PC-9 (cell line): Measurements from ENCODE around the gene ATL2. TPM values are rescaled to one million over a fixed set of nuclear protein-coding genes. Genes with fewer than 3 reads are reported as not detected.

Experiments used
- BruUV-seq: library from RNA; stranded (reverse); fragments of 400-500 nt; replicated peaks from 2 replicates; lab custom pipeline; 2021; lab: Mats Ljungman, UMichigan
- CTCF ChIA-PET: fragments of 300-600 bp; sonication (Branson Sonifier 250); formaldehyde crosslinking; loops from one replicate; lab custom pipeline; 2022; ENCODE audit warnings: antibody characterized with exemption; lab: Charles Lee
- POLR2A ChIA-PET: fragments of 300-600 bp; sonication (Branson Sonifier 250); formaldehyde crosslinking; loops from one replicate; lab custom pipeline; 2022; ENCODE audit warnings: antibody characterized with exemption; ENCODE audit not compliant: unreplicated experiment; lab: Charles Lee
- DNase-seq, 2 experiments: peaks; one replicate each; pipeline versions ENCODE4 v3.0.0 to v3.0.0-alpha.2; 2015 to 2022; ENCODE audit warnings: mixed read lengths in 1 of 2
- H2AFZ ChIP-seq: fragments of 200-600 bp; sonication (generic); 2 replicates; pipeline ENCODE4 v1.8.1; 2017; ENCODE audit warnings: antibody characterized with exemption
- H3F3A ChIP-seq: fragments of 200-600 bp; sonication (generic); 2 replicates; pipeline ENCODE4 v1.8.1; 2017; ENCODE audit warnings: antibody characterized with exemption, mild to moderate bottlenecking, low read depth; ENCODE audit not compliant: insufficient read depth
- H3K27ac ChIP-seq: fragments of 200-600 bp; sonication (generic); 2 replicates; pipeline ENCODE4 v1.6.1; 2016; ENCODE audit warnings: mixed run types
- H3K27me3 ChIP-seq: fragments of 200-600 bp; sonication (generic); 2 replicates; pipeline ENCODE4 v1.6.1; 2016; ENCODE audit warnings: low read depth, mixed run types; ENCODE audit not compliant: insufficient read depth
- H3K36me3 ChIP-seq: fragments of 200-600 bp; sonication (generic); 2 replicates; pipeline ENCODE4 v1.6.1; 2016; ENCODE audit warnings: low read depth, mixed run types
- H3K4me1 ChIP-seq: fragments of 200-600 bp; sonication (generic); replicated peaks from 2 replicates; pipeline ENCODE4 v1.6.1; 2016; ENCODE audit warnings: mixed run types; ENCODE audit not compliant: insufficient read depth
- H3K4me2 ChIP-seq: fragments of 200-600 bp; sonication (generic); 2 replicates; pipeline ENCODE4 v1.6.1; 2017; ENCODE audit warnings: mixed run types
- H3K4me3 ChIP-seq: fragments of 200-600 bp; sonication (generic); 2 replicates; pipeline ENCODE4 v1.6.1; 2016; ENCODE audit warnings: mixed run types
- H3K79me2 ChIP-seq: fragments of 200-600 bp; sonication (generic); 2 replicates; pipeline ENCODE4 v1.6.1; 2017; ENCODE audit warnings: low read depth, mixed run types
- H3K9me2 ChIP-seq: fragments of 200-600 bp; sonication (generic); 2 replicates; pipeline ENCODE4 v1.8.1; 2017; ENCODE audit warnings: mild to moderate bottlenecking; ENCODE audit not compliant: insufficient read depth
- H3K9me3 ChIP-seq: fragments of 200-600 bp; sonication (generic); 2 replicates; pipeline ENCODE4 v1.8.1; 2016; ENCODE audit warnings: low read depth; ENCODE audit not compliant: insufficient read depth
- H4K20me1 ChIP-seq: fragments of 200-600 bp; sonication (generic); 2 replicates; pipeline ENCODE4 v1.8.1; 2017; ENCODE audit not compliant: insufficient read depth
- EZH2 ChIP-seq: fragments of 200-600 bp; sonication (generic); IDR thresholded peaks from 2 replicates; pipeline ENCODE4 v1.8.0; 2017; ENCODE audit warnings: antibody characterized with exemption, low read depth
- intact Hi-C: fragments of 100-400 bp; cut with micrococcal nuclease; formaldehyde crosslinking; loops from one replicate; pipeline ENCODE4 v1.10.0; 2022; ENCODE audit not compliant: unreplicated experiment
- total RNA-seq: library from RNA; stranded (reverse); gene quantifications from 2 replicates; pipeline ENCODE4 v1.2.3, GENCODE V29; 2021
- TF ChIP-seq, protein P1 (sequence below): fragments of 200-600 bp; sonication (generic); conservative IDR thresholded peaks from 2 replicates; pipeline ENCODE4 v1.6.1; 2017; ENCODE audit warnings: mixed run types, antibody characterized with exemption, mild to moderate bottlenecking, moderate library complexity

Gene ATL2
- total RNA-seq, 1 experiment from 2014 or later = 66.4 TPM

DNA sequence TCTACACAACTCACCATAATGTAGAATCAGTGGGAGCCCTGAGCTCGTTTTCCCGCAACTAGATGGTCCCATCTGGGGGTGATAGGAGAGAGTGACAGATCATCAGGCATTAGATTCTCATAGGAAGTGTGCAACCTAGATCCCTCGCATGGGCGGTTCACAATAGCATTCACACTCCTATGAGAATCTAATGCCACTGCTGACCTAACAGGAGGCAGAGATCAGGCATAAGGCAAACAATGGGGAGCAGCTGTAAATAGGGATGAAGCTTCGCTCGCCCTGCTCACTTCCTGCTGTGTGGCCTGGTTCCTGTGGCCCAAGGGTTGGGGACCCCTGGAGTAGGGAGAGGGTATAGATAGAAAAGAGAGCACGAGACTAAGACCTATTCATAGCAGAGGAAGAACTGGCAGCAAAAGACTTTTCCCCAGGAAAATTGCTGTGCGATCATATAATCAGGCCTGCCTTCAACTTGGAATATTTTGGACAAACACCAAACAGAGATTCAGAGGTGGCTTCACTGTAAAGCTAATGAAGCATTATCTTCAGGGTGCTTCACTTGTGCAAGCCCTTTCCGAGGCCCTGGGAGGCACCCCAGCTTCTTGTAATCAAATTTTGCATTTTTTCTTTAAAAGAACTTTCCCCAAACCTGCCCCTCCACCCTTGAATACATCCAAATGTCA lies 29.0 kb upstream of the ATL2 start:
- CTCF ChIA-PET = interaction anchor here (0.6 kb wide), 1 partner anchor 130 kb away, joined by 7 read pairs; no protein-coding TSS in a partner anchor
- POLR2A ChIA-PET = no interaction called here

DNA sequence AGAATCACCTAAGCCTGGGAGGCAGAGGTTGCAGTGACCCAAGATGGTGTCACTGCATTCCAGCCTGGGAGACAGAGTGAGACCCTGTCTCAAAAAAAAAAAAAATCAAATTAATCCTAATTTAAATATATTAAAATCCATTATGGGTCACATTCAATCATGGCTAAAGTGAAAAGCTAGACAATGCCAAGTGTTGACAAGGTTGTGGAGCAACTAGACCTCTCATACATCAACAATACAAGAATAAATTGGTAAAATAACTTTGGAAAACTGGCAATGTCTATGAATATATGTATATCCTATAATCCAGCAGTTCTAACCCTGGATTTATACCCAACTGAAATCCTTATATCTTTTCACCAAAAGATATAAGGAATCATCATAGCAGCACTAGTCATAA lies 23.4 kb upstream of the ATL2 start:
- no peaks in the 10 kb centered on the region for H3K36me3 ChIP-seq
- POLR2A ChIA-PET = no interaction called here
- CTCF ChIA-PET = no interaction called here
- no peak for TF ChIP-seq EZH2
- intact Hi-C loops = no loop called here
- H3K9me3 ChIP-seq = peaks cover 11% of the 10 kb centered on the region; the same call in 1 of the 2 replicates
- H3K9me2 ChIP-seq = no peaks in the 10 kb centered on the region
- no peak overlapping the region for H3K4me3 ChIP-seq
- H3K79me2 ChIP-seq = no peaks in the 10 kb centered on the region
- DNase-seq = no peak
- no peaks in the 10 kb centered on the region for H4K20me1 ChIP-seq
- H3K27ac ChIP-seq = no peak overlapping the region
- H3K4me2 ChIP-seq = no peak overlapping the region
- H3K27me3 ChIP-seq = no peaks in the 10 kb centered on the region
- peaks cover 20% of the 10 kb centered on the region for H3F3A ChIP-seq
- peaks cover 14% of the 10 kb centered on the region for H3K4me1 ChIP-seq
- no peak overlapping the region for H2AFZ ChIP-seq
- no TSS peak for BruUV-seq

More for the DNA sequence above, 29.0 kb upstream of the ATL2 start:
- H3K4me3 ChIP-seq = no peak overlapping the region
- H3K79me2 ChIP-seq = no peaks in the 10 kb centered on the region
- no peaks in the 10 kb centered on the region for H3K36me3 ChIP-seq
- no peak overlapping the region for H3K27ac ChIP-seq
- intact Hi-C loops = loop anchor here (5.0 kb wide), 1 partner anchor 36 kb away; no protein-coding TSS in a partner anchor
- H3K9me2 ChIP-seq = no peaks in the 10 kb centered on the region
- no TSS peak for BruUV-seq
- H3K4me2 ChIP-seq = no peak overlapping the region
- no peak for DNase-seq
- peaks cover 24% of the 10 kb centered on the region; the same call in 1 of the 2 replicates for H3F3A ChIP-seq
- H3K9me3 ChIP-seq = peaks cover 6% of the 10 kb centered on the region; the same call in 1 of the 2 replicates
- TF ChIP-seq EZH2 = no peak
- TF ChIP-seq, protein P1, sequence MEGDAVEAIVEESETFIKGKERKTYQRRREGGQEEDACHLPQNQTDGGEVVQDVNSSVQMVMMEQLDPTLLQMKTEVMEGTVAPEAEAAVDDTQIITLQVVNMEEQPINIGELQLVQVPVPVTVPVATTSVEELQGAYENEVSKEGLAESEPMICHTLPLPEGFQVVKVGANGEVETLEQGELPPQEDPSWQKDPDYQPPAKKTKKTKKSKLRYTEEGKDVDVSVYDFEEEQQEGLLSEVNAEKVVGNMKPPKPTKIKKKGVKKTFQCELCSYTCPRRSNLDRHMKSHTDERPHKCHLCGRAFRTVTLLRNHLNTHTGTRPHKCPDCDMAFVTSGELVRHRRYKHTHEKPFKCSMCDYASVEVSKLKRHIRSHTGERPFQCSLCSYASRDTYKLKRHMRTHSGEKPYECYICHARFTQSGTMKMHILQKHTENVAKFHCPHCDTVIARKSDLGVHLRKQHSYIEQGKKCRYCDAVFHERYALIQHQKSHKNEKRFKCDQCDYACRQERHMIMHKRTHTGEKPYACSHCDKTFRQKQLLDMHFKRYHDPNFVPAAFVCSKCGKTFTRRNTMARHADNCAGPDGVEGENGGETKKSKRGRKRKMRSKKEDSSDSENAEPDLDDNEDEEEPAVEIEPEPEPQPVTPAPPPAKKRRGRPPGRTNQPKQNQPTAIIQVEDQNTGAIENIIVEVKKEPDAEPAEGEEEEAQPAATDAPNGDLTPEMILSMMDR = no peak
- no peak overlapping the region for H2AFZ ChIP-seq
- H3K4me1 ChIP-seq = 0 out of 2 replicates have a peak, but pooled peaks cover 10% of the 10 kb centered on the region
- H4K20me1 ChIP-seq = no peaks in the 10 kb centered on the region
- no peaks in the 10 kb centered on the region for H3K27me3 ChIP-seq

- no peak overlapping the region for H3K4me3 ChIP-seq
- peaks cover 34% of the 10 kb centered on the region for H3F3A ChIP-seq
- no peaks in the 10 kb centered on the region for H4K20me1 ChIP-seq
- no peaks in the 10 kb centered on the region for H3K27me3 ChIP-seq
- no peak overlapping the region for H3K27ac ChIP-seq
- H3K36me3 ChIP-seq = no peaks in the 10 kb centered on the region
- intact Hi-C loops = loop anchor here (5.0 kb wide), 1 partner anchor 39 kb away; no protein-coding TSS in a partner anchor
- peaks cover 11% of the 10 kb centered on the region; the same call in 1 of the 2 replicates for H3K9me3 ChIP-seq
- no peaks in the 10 kb centered on the region for H3K79me2 ChIP-seq
- no peaks in the 10 kb centered on the region for H3K9me2 ChIP-seq
- no peak for TF ChIP-seq EZH2
- TF ChIP-seq, protein P1 = no peak
- DNase-seq = no peak
- peaks cover 32% of the 10 kb centered on the region for H3K4me1 ChIP-seq
- H2AFZ ChIP-seq = no peak overlapping the region
- H3K4me2 ChIP-seq = no peak overlapping the region
- POLR2A ChIA-PET = no interaction called here
- CTCF ChIA-PET = interaction anchor here (0.6 kb wide), 1 partner anchor 17 kb away, joined by 3 read pairs; no protein-coding TSS in a partner anchor
- no TSS peak for BruUV-seq
Measured at GRCh38 chr2:38398739-38399138, 21.7 kb upstream of the ATL2 start.
